Vagina (tissue), 2 donors: ENCODE measurements around the gene FZD10.

ENCODE experiments used
- CTCF ChIP-seq, 3 experiments: fragments of 450-650 bp in 2 of 3; fragments of 200-600 bp in 1 of 3; sonication (generic) in 1 of 3; IDR thresholded peaks; one replicate each; pipeline ENCODE4 v1.5.1; 2017 to 2019; ENCODE audit warnings: antibody characterized with exemption in 3 of 3, mild to moderate bottlenecking in 2 of 3, moderate library complexity in 2 of 3
- POLR2A ChIP-seq, 2 donors: fragments of 450-650 bp; IDR thresholded peaks; one replicate each; pipeline ENCODE4 v1.6.1; 2017; ENCODE audit warnings: antibody characterized with exemption in 2 of 2, mild to moderate bottlenecking in 2 of 2, moderate library complexity in 2 of 2
- POLR2AphosphoS5 ChIP-seq, 2 donors: sonication (generic); formaldehyde crosslinking; IDR thresholded peaks; one replicate each; pipeline ENCODE4 v1.9.0; 2017; ENCODE audit warnings: antibody characterized with exemption in 2 of 2, mild to moderate bottlenecking in 2 of 2, low read depth in 1 of 2; ENCODE audit not compliant: insufficient read depth in 1 of 2

- no peak for TF ChIP-seq CTCF (IDR thresholded peaks at IDR 0.05)
- no peak for TF ChIP-seq POLR2A (IDR thresholded peaks at IDR 0.05)
- TF ChIP-seq POLR2AphosphoS5 (IDR thresholded peaks at IDR 0.05; ENCODE audit: insufficient read depth in 1 of 2, low read depth in 1 of 2): no peak
These were observed 8.5 kb upstream of the FZD10 start for GRCh38 chr12:130153803-130154202.
